ENCODE results near the gene RYK.

The RYK gene

DNA sequence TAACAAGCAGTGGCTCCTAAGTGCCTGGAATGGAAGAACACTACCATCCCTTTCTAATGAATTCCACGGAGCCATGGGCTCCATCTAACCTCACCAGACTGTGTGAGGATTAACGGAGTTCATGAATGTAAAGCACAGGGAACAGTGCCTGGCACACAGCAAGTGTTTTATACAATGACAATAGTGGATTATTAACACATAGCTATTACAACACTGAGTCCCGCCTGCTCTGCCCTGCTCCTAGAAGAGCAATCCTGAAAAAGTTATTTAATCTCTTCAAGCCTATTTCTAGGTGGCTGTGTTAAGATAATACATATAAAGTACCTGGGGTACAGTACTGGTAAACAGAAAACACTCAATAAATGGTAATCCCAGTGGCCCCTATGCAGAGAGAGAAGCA is 51.4 kb downstream of the RYK start:
- Histone ChIP-seq H3K9me3 (ENCODE audit: control insufficient read depth in 1 of 2, low read length in 2 of 2) (no peaks in the 10 kb centered on the region), H3K36me3 (ENCODE audit: control insufficient read depth in 1 of 2, insufficient read depth in 2 of 2, low read length in 2 of 2) (peaks cover 14 to 45% of the 10 kb centered on the region in 2 donors), H3K27me3 (ENCODE audit: control insufficient read depth in 1 of 2, insufficient read depth in 2 of 2, low read length in 2 of 2) (no peaks in the 10 kb centered on the region), H3K9ac (ENCODE audit: low read depth in 1 of 2, low read length in 2 of 2) (no peak overlapping the region), H3K4me3 (ENCODE audit: low read depth in 1 of 2, low read length in 2 of 2) (no peak overlapping the region), H3K27ac (ENCODE audit: low read depth, low read length) (no peak overlapping the region), H3K4me1 (ENCODE audit: control insufficient read depth in 1 of 2, insufficient read depth in 2 of 2, low read length in 2 of 2) (no peaks in the 10 kb centered on the region)

DNA sequence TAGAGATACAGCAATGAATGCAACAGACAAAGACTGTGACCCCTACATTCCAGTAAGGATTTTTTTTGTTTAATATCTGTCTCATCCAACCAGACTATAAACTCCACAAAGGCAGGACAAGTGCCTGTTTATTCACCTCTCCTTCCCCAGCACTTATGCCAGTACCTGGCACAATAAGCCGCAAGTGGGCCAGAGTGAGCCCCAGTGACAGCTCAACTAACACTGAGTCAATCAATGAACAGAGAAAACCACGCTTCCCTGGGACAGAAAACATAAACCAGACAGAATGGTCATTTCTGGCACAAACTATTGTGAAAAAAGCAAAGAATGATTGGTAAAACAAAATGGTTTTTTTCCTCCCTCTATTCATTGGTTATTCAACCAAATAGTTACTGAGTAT is 52.2 kb downstream of the RYK start:
- no peak overlapping the region for H3K4me3 ChIP-seq (ENCODE audit: low read depth in 1 of 2, low read length in 2 of 2)
- no peak overlapping the region for H3K9ac ChIP-seq (ENCODE audit: low read depth in 1 of 2, low read length in 2 of 2)
- no peaks in the 10 kb centered on the region for H3K4me1 ChIP-seq (ENCODE audit: control insufficient read depth in 1 of 2, insufficient read depth in 2 of 2, low read length in 2 of 2)
- no peak overlapping the region for H3K27ac ChIP-seq (ENCODE audit: low read depth, low read length)
- peaks cover 19 to 48% of the 10 kb centered on the region in 2 donors for H3K36me3 ChIP-seq (ENCODE audit: control insufficient read depth in 1 of 2, insufficient read depth in 2 of 2, low read length in 2 of 2)
- no peaks in the 10 kb centered on the region for H3K27me3 ChIP-seq (ENCODE audit: control insufficient read depth in 1 of 2, insufficient read depth in 2 of 2, low read length in 2 of 2)
- H3K9me3 ChIP-seq (ENCODE audit: control insufficient read depth in 1 of 2, low read length in 2 of 2), result no peaks in the 10 kb centered on the region

GRCh38 chr3:134197681-134198261 is 52.9 kb downstream of the RYK start:
- peaks cover 19 to 48% of the 10 kb centered on the region in 2 donors for H3K36me3 ChIP-seq (ENCODE audit: control insufficient read depth in 1 of 2, insufficient read depth in 2 of 2, low read length in 2 of 2)
- H3K9me3 ChIP-seq (ENCODE audit: control insufficient read depth in 1 of 2, low read length in 2 of 2), result no peaks in the 10 kb centered on the region
- H3K27me3 ChIP-seq (ENCODE audit: control insufficient read depth in 1 of 2, insufficient read depth in 2 of 2, low read length in 2 of 2), result no peaks in the 10 kb centered on the region
- H3K4me3 ChIP-seq (ENCODE audit: low read depth in 1 of 2, low read length in 2 of 2), result no peak overlapping the region
- H3K9ac ChIP-seq (ENCODE audit: low read depth in 1 of 2, low read length in 2 of 2), result no peak overlapping the region
- H3K27ac ChIP-seq (ENCODE audit: low read depth, low read length), result no peak overlapping the region
- H3K4me1 ChIP-seq (ENCODE audit: control insufficient read depth in 1 of 2, insufficient read depth in 2 of 2, low read length in 2 of 2), result no peaks in the 10 kb centered on the region

DNA sequence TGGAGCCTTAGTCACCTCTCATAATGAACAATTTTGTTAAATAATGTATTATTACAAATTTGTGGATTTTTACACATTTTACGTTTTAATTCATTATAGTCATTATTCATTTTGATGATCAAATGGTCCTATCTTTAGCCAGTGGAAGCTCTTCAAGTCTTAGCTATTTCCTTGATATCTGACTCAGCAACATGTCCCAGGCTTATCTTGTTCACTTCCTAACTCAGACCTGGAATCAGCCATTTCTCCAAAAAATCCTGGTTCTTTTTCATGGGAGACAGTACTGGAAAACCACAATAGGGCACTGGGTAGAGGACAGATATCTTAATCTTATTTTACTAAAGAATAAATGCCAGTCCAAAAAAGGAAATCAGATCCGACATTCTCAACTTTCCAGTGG is 56.4 kb downstream of the RYK start:
- H3K36me3 ChIP-seq (ENCODE audit: control insufficient read depth in 1 of 2, insufficient read depth in 2 of 2, low read length in 2 of 2), result peaks cover 8 to 36% of the 10 kb centered on the region in 2 donors
- no peaks in the 10 kb centered on the region for H3K27me3 ChIP-seq (ENCODE audit: control insufficient read depth in 1 of 2, insufficient read depth in 2 of 2, low read length in 2 of 2)
- H3K4me3 ChIP-seq (ENCODE audit: low read depth in 1 of 2, low read length in 2 of 2), result no peak overlapping the region
- H3K27ac ChIP-seq (ENCODE audit: low read depth, low read length), result no peak overlapping the region
- H3K9me3 ChIP-seq (ENCODE audit: control insufficient read depth in 1 of 2, low read length in 2 of 2), result no peaks in the 10 kb centered on the region
- no peak overlapping the region for H3K9ac ChIP-seq (ENCODE audit: low read depth in 1 of 2, low read length in 2 of 2)
- H3K4me1 ChIP-seq (ENCODE audit: control insufficient read depth in 1 of 2, insufficient read depth in 2 of 2, low read length in 2 of 2), result no peaks in the 10 kb centered on the region

GRCh38 chr3:134190250-134190649 is 60.4 kb downstream of the RYK start:
- H3K36me3 ChIP-seq (ENCODE audit: control insufficient read depth in 1 of 2, insufficient read depth in 2 of 2, low read length in 2 of 2), result peaks cover 4 to 31% of the 10 kb centered on the region in 2 donors
- no peak overlapping the region for H3K4me3 ChIP-seq (ENCODE audit: low read depth in 1 of 2, low read length in 2 of 2)
- no peaks in the 10 kb centered on the region for H3K27me3 ChIP-seq (ENCODE audit: control insufficient read depth in 1 of 2, insufficient read depth in 2 of 2, low read length in 2 of 2)
- H3K4me1 ChIP-seq (ENCODE audit: control insufficient read depth in 1 of 2, insufficient read depth in 2 of 2, low read length in 2 of 2), result no peaks in the 10 kb centered on the region
- H3K9ac ChIP-seq (ENCODE audit: low read depth in 1 of 2, low read length in 2 of 2), result no peak overlapping the region
- no peaks in the 10 kb centered on the region for H3K9me3 ChIP-seq (ENCODE audit: control insufficient read depth in 1 of 2, low read length in 2 of 2)
- no peak overlapping the region for H3K27ac ChIP-seq (ENCODE audit: low read depth, low read length)

- Histone ChIP-seq H3K9ac (ENCODE audit: low read depth in 1 of 2, low read length in 2 of 2) (no peak overlapping the region), H3K27me3 (ENCODE audit: control insufficient read depth in 1 of 2, insufficient read depth in 2 of 2, low read length in 2 of 2) (no peaks in the 10 kb centered on the region), H3K36me3 (ENCODE audit: control insufficient read depth in 1 of 2, insufficient read depth in 2 of 2, low read length in 2 of 2) (peaks cover 4 to 28% of the 10 kb centered on the region in 2 donors), H3K4me1 (ENCODE audit: control insufficient read depth in 1 of 2, insufficient read depth in 2 of 2, low read length in 2 of 2) (no peaks in the 10 kb centered on the region), H3K27ac (ENCODE audit: low read depth, low read length) (no peak overlapping the region), H3K9me3 (ENCODE audit: control insufficient read depth in 1 of 2, low read length in 2 of 2) (no peaks in the 10 kb centered on the region), H3K4me3 (ENCODE audit: low read depth in 1 of 2, low read length in 2 of 2) (no peak overlapping the region)
Observed at GRCh38 chr3:134189849-134190248, 60.8 kb downstream of the RYK start.

DNA sequence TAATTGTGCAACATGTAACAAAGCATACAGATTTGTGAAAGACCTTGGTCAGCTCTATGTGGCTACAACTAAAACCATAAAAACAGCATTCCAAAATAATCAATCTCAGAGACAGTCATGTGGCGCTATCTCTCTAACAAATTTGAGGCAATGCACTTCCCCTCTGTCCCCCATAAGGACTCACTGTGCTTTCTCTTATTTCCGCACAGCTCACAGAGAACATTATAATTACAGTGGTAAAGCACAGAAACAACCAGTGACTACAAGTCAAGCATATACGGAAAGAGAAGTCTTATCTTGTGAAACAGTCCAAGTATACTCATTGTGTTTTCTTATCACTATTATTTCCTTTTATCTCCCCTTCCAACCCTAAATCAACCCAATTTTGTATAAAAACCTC is 64.3 kb downstream of the RYK start:
- no peaks in the 10 kb centered on the region for H3K27me3 ChIP-seq (ENCODE audit: control insufficient read depth in 1 of 2, insufficient read depth in 2 of 2, low read length in 2 of 2)
- H3K9ac ChIP-seq (ENCODE audit: low read depth in 1 of 2, low read length in 2 of 2), result no peak overlapping the region
- H3K4me1 ChIP-seq (ENCODE audit: control insufficient read depth in 1 of 2, insufficient read depth in 2 of 2, low read length in 2 of 2), result no peaks in the 10 kb centered on the region
- no peak overlapping the region for H3K27ac ChIP-seq (ENCODE audit: low read depth, low read length)
- no peak overlapping the region for H3K4me3 ChIP-seq (ENCODE audit: low read depth in 1 of 2, low read length in 2 of 2)
- H3K36me3 ChIP-seq (ENCODE audit: control insufficient read depth in 1 of 2, insufficient read depth in 2 of 2, low read length in 2 of 2), result peaks cover 0 to 18% of the 10 kb centered on the region in 2 donors
- no peaks in the 10 kb centered on the region for H3K9me3 ChIP-seq (ENCODE audit: control insufficient read depth in 1 of 2, low read length in 2 of 2)

- peaks cover 2 to 22% of the 10 kb centered on the region in 2 donors for H3K36me3 ChIP-seq (ENCODE audit: control insufficient read depth in 1 of 2, insufficient read depth in 2 of 2, low read length in 2 of 2)
- no peak overlapping the region for H3K27ac ChIP-seq (ENCODE audit: low read depth, low read length)
Observed at GRCh38 chr3:134180761-134181160, 69.9 kb downstream of the RYK start.

GRCh38 chr3:134179508-134179907 is 71.2 kb downstream of the RYK start:
- H3K4me3 ChIP-seq (ENCODE audit: low read depth in 1 of 2, low read length in 2 of 2), result no peak overlapping the region
- no peaks in the 10 kb centered on the region for H3K9me3 ChIP-seq (ENCODE audit: control insufficient read depth in 1 of 2, low read length in 2 of 2)
- no peak overlapping the region for H3K27ac ChIP-seq (ENCODE audit: low read depth, low read length)
- no peak overlapping the region for H3K9ac ChIP-seq (ENCODE audit: low read depth in 1 of 2, low read length in 2 of 2)
- peaks cover 3 to 35% of the 10 kb centered on the region in 2 donors for H3K36me3 ChIP-seq (ENCODE audit: control insufficient read depth in 1 of 2, insufficient read depth in 2 of 2, low read length in 2 of 2)
- H3K4me1 ChIP-seq (ENCODE audit: control insufficient read depth in 1 of 2, insufficient read depth in 2 of 2, low read length in 2 of 2), result no peaks in the 10 kb centered on the region
- no peaks in the 10 kb centered on the region for H3K27me3 ChIP-seq (ENCODE audit: control insufficient read depth in 1 of 2, insufficient read depth in 2 of 2, low read length in 2 of 2)

More at GRCh38 chr3:134180761-134181160, 69.9 kb downstream of the RYK start:
- Histone ChIP-seq H3K4me3 (ENCODE audit: low read depth in 1 of 2, low read length in 2 of 2) (no peak overlapping the region), H3K4me1 (ENCODE audit: control insufficient read depth in 1 of 2, insufficient read depth in 2 of 2, low read length in 2 of 2) (no peaks in the 10 kb centered on the region), H3K27me3 (ENCODE audit: control insufficient read depth in 1 of 2, insufficient read depth in 2 of 2, low read length in 2 of 2) (no peaks in the 10 kb centered on the region), H3K9me3 (ENCODE audit: control insufficient read depth in 1 of 2, low read length in 2 of 2) (no peaks in the 10 kb centered on the region), H3K9ac (ENCODE audit: low read depth in 1 of 2, low read length in 2 of 2) (no peak overlapping the region)

- Histone ChIP-seq H3K4me3 (ENCODE audit: low read depth in 1 of 2, low read length in 2 of 2) (no peak overlapping the region), H3K4me1 (ENCODE audit: control insufficient read depth in 1 of 2, insufficient read depth in 2 of 2, low read length in 2 of 2) (peaks cover 0 to 17% of the 10 kb centered on the region in 2 donors), H3K27me3 (ENCODE audit: control insufficient read depth in 1 of 2, insufficient read depth in 2 of 2, low read length in 2 of 2) (no peaks in the 10 kb centered on the region), H3K9me3 (ENCODE audit: control insufficient read depth in 1 of 2, low read length in 2 of 2) (no peaks in the 10 kb centered on the region), H3K27ac (ENCODE audit: low read depth, low read length) (no peak overlapping the region), H3K36me3 (ENCODE audit: control insufficient read depth in 1 of 2, insufficient read depth in 2 of 2, low read length in 2 of 2) (peaks cover 6 to 23% of the 10 kb centered on the region in 2 donors), H3K9ac (ENCODE audit: low read depth in 1 of 2, low read length in 2 of 2) (no peak overlapping the region)
Observed at GRCh38 chr3:134163096-134163495, 87.6 kb downstream of the RYK start.

Measured in duodenal mucosa (tissue), 2 donors.